Neural crest cell (in vitro differentiated cells): ENCODE results near the gene RHEX. TPM values are rescaled to one million over a fixed set of nuclear protein-coding genes. Genes with fewer than 3 reads are reported as not detected.

ENCODE experiments used
- DNase-seq: peaks from one replicate; pipeline ENCODE4 v3.0.0; 2021; ENCODE audit warnings: low read depth, mixed read lengths, low spot score
- H3K27ac Mint-ChIP-seq: one replicate; pipeline ENCODE4 v1.8.0; 2021; ENCODE audit warnings: mild to moderate bottlenecking, mixed read lengths; ENCODE audit not compliant: unreplicated experiment
- H3K27me3 Mint-ChIP-seq: 2 replicates; pipeline ENCODE4 v1.8.0; 2021; ENCODE audit warnings: low read depth, mild to moderate bottlenecking, mixed read lengths
- H3K36me3 Mint-ChIP-seq: 2 replicates; pipeline ENCODE4 v1.8.0; 2021; ENCODE audit warnings: low read depth, mild to moderate bottlenecking, mixed read lengths
- H3K4me1 Mint-ChIP-seq: 2 replicates; pipeline ENCODE4 v1.8.0; 2021; ENCODE audit warnings: mixed read lengths
- H3K4me3 Mint-ChIP-seq: one replicate; pipeline ENCODE4 v1.8.0; 2021; ENCODE audit warnings: mild to moderate bottlenecking, mixed read lengths
- H3K9me3 Mint-ChIP-seq: 2 replicates; pipeline ENCODE4 v1.8.0; 2021; ENCODE audit warnings: mixed read lengths
- CTCF ChIP-seq: fragments of 200-600 bp; sonication (generic); conservative IDR thresholded peaks from 2 replicates; pipeline ENCODE4 v1.5.0; 2021; ENCODE audit warnings: antibody characterized with exemption, mild to moderate bottlenecking
- total RNA-seq: library from RNA; stranded (reverse); gene quantifications from 2 replicates; pipeline ENCODE4 v1.2.1, GENCODE V29; 2021

RHEX gene
- total RNA-seq, 1 donor from 2014 or later: 0.93 TPM

- no peaks in the 10 kb centered on the region for H3K27me3 Mint-ChIP-seq
- peaks cover 4% of the 10 kb centered on the region for H3K9me3 Mint-ChIP-seq
Observed at GRCh38 chr1:206014601-206015000, 38.4 kb upstream of the RHEX start.

GRCh38 chr1:206015071-206015470 lies 37.9 kb upstream of the RHEX start:
- Mint-ChIP-seq H3K27me3 (no peaks in the 10 kb centered on the region), H3K9me3 (peaks cover 4% of the 10 kb centered on the region), H3K27ac (no peak overlapping the region), H3K4me1 (no peaks in the 10 kb centered on the region), H3K36me3 (no peaks in the 10 kb centered on the region), H3K4me3 (no peak overlapping the region)
- TF ChIP-seq CTCF: no peak
- DNase-seq: no peak

More at GRCh38 chr1:206014601-206015000, 38.4 kb upstream of the RHEX start:
- TF ChIP-seq CTCF: no peak
- H3K36me3 Mint-ChIP-seq: no peaks in the 10 kb centered on the region
- H3K27ac Mint-ChIP-seq: peak overlapping the region; percentile 16
- H3K4me1 Mint-ChIP-seq: no peaks in the 10 kb centered on the region
- H3K4me3 Mint-ChIP-seq: no peak overlapping the region
- no peak for DNase-seq

- no peaks in the 10 kb centered on the region for H3K27me3 Mint-ChIP-seq
- H3K36me3 Mint-ChIP-seq: no peaks in the 10 kb centered on the region
- peaks cover 7% of the 10 kb centered on the region for H3K9me3 Mint-ChIP-seq
- TF ChIP-seq CTCF: no peak
- peaks cover 17% of the 10 kb centered on the region for H3K4me1 Mint-ChIP-seq
- DNase-seq: no peak
- no peak overlapping the region for H3K27ac Mint-ChIP-seq
- H3K4me3 Mint-ChIP-seq: no peak overlapping the region
Observed at GRCh38 chr1:206020393-206021007, 32.5 kb upstream of the RHEX start.

DNA sequence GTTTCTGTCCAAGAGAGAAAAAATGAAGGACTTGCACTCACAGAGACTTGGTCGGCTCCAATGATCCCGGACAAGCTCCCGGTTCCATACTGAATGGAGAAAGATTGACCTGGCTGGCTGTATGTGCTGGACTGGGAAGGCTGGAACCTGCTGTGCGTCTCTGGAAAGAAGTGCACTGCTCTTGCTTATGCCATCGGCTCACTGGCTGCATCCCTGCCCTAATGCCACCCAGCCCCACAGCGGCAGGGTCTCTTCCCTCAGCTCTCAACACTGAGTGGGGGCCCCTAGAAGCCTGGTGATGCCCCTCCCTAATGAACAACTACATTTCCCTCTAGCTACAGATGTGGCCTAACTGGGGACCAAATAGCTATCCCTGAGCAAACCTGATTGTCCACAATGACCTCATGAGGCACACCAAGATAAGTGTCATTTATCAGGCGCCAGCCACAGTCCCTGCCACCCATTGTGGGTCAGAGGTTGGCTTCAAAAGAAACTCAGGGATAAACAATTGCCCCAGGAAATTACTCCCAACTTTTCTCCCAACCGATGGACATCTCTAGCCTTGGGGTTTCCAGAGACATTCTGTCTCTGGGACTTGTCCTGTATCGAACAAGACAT lies 31.9 kb upstream of the RHEX start:
- TF ChIP-seq CTCF: no peak
- no peaks in the 10 kb centered on the region for H3K27me3 Mint-ChIP-seq
- H3K4me3 Mint-ChIP-seq: no peak overlapping the region
- H3K4me1 Mint-ChIP-seq: peaks cover 21% of the 10 kb centered on the region
- peaks cover 10% of the 10 kb centered on the region for H3K9me3 Mint-ChIP-seq
- DNase-seq: no peak
- H3K36me3 Mint-ChIP-seq: no peaks in the 10 kb centered on the region
- no peak overlapping the region for H3K27ac Mint-ChIP-seq

- Mint-ChIP-seq H3K27me3 (no peaks in the 10 kb centered on the region), H3K4me1 (peaks cover 21% of the 10 kb centered on the region), H3K4me3 (no peak overlapping the region), H3K27ac (no peak overlapping the region), H3K9me3 (peaks cover 11% of the 10 kb centered on the region), H3K36me3 (no peaks in the 10 kb centered on the region)
- no peak for TF ChIP-seq CTCF
- no peak for DNase-seq
Observed at GRCh38 chr1:206021626-206022365, 31.2 kb upstream of the RHEX start.
